Suprapubic skin (tissue), 4 donors: Measurements from ENCODE around the gene PARD6G. TPM values are rescaled to one million over a fixed set of nuclear protein-coding genes. Genes with fewer than 3 reads are reported as not detected.

Experiments
- DNase-seq, 2 donors: peaks; one replicate each; pipeline ENCODE4 v3.0.0-alpha.2; 2019; ENCODE audit warnings: low spot score in 2 of 2
- H3K27ac ChIP-seq: fragments of 200-600 bp; sonication (generic); one replicate; pipeline ENCODE4 v1.5.1; 2019
- H3K27me3 ChIP-seq: fragments of 200-600 bp; sonication (generic); one replicate; pipeline ENCODE4 v1.5.1; 2019
- H3K36me3 ChIP-seq: fragments of 200-600 bp; sonication (generic); one replicate; pipeline ENCODE4 v1.5.1; 2019
- H3K4me1 ChIP-seq: fragments of 200-600 bp; sonication (generic); one replicate; pipeline ENCODE4 v1.5.1; 2019
- H3K4me3 ChIP-seq: fragments of 200-600 bp; sonication (generic); one replicate; pipeline ENCODE4 v1.5.1; 2019; ENCODE audit warnings: mild to moderate bottlenecking
- H3K9me3 ChIP-seq: fragments of 200-600 bp; sonication (generic); one replicate; pipeline ENCODE4 v1.5.1; 2019
- EP300 ChIP-seq: sonication (generic); formaldehyde crosslinking; IDR thresholded peaks from one replicate; pipeline ENCODE4 v1.6.1; 2017; ENCODE audit warnings: antibody characterized with exemption
- POLR2A ChIP-seq, 2 donors: fragments of 450-650 bp; IDR thresholded peaks; one replicate each; pipeline ENCODE4 v1.6.1; 2017; ENCODE audit warnings: antibody characterized with exemption in 2 of 2, mild to moderate bottlenecking in 2 of 2, moderate library complexity in 2 of 2
- POLR2AphosphoS5 ChIP-seq, 3 donors: sonication (generic); formaldehyde crosslinking; IDR thresholded peaks; one replicate each; pipeline ENCODE4 v1.6.1; 2017; ENCODE audit warnings: antibody characterized with exemption in 3 of 3
- WGBS: methylation state at CpG from one replicate; pipeline ENCODE4 v1.1.5; 2018; 5-methylcytosine and 5-hydroxymethylcytosine counted together
- total RNA-seq, 4 donors: library from RNA; depleted of rRNA; stranded (reverse); fragments of >200 nt; gene quantifications; one replicate each; pipeline ENCODE4 v1.1.0, GENCODE V29; 2016
- TF ChIP-seq, protein P1 (sequence below), 2 donors: fragments of 200-600 bp in 1 of 2; fragments of 450-650 bp in 1 of 2; sonication (generic) in 1 of 2; IDR thresholded peaks; one replicate each; pipeline ENCODE4 v1.5.1; 2016 to 2019; ENCODE audit warnings: antibody characterized with exemption in 2 of 2, mild to moderate bottlenecking in 1 of 2, moderate library complexity in 1 of 2

Gene PARD6G
- total RNA-seq, 4 donors from 2014 or later, result 47.5 to 97.6 (median 82.2) TPM

DNA sequence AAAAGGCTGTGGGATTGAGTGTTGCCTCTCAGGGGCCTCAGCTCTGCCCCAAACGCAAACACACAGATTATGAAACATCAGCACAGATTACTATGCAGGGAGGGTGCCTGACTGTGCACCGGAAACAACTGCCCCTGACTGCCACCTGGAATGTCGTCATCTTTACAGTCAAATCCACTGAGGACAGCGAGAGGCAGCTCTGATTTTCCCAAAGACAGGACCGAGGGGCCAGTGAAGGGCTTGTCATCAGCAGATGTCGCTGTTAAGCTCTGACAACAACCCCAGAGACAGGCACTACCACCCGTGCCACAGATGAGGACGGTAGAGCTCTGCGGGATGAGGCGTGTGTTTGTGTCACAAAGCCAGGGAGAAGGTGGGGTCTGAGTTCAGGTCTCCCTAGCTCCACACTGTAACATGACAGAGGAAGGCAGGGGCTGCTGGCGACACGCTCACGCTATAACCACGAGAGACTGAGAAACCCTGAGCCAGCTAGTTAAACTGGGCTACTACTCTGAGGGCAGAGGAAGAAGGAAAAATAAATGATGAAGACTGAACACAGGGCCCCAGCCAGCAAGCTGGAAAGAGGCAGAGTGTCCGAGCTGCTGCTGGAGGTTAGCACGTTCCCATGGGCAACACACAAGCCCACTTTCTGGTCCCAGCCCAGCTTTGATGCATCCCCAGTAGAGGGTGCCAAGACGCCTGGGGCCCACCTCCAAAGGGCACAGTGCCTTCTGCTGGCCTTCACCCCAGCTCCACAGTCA is 47.0 kb downstream of the PARD6G start:
- H3K9me3 ChIP-seq, result no peaks in the 10 kb centered on the region
- H3K4me1 ChIP-seq, result peaks cover 37% of the 10 kb centered on the region
- no peak for DNase-seq
- H3K27ac ChIP-seq, result no peak overlapping the region
- H3K4me3 ChIP-seq, result no peak overlapping the region
- H3K36me3 ChIP-seq, result peaks cover 7% of the 10 kb centered on the region
- 80% methylated on average over 16 of the region's 17 CpGs for WGBS
- H3K27me3 ChIP-seq, result no peaks in the 10 kb centered on the region
- TF ChIP-seq POLR2AphosphoS5 (IDR thresholded peaks at IDR 0.05) (no peak), EP300 (no peak), POLR2A (IDR thresholded peaks at IDR 0.05) (no peak)
- TF ChIP-seq, protein P1, sequence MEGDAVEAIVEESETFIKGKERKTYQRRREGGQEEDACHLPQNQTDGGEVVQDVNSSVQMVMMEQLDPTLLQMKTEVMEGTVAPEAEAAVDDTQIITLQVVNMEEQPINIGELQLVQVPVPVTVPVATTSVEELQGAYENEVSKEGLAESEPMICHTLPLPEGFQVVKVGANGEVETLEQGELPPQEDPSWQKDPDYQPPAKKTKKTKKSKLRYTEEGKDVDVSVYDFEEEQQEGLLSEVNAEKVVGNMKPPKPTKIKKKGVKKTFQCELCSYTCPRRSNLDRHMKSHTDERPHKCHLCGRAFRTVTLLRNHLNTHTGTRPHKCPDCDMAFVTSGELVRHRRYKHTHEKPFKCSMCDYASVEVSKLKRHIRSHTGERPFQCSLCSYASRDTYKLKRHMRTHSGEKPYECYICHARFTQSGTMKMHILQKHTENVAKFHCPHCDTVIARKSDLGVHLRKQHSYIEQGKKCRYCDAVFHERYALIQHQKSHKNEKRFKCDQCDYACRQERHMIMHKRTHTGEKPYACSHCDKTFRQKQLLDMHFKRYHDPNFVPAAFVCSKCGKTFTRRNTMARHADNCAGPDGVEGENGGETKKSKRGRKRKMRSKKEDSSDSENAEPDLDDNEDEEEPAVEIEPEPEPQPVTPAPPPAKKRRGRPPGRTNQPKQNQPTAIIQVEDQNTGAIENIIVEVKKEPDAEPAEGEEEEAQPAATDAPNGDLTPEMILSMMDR (IDR thresholded peaks at IDR 0.05), result no peak

DNA sequence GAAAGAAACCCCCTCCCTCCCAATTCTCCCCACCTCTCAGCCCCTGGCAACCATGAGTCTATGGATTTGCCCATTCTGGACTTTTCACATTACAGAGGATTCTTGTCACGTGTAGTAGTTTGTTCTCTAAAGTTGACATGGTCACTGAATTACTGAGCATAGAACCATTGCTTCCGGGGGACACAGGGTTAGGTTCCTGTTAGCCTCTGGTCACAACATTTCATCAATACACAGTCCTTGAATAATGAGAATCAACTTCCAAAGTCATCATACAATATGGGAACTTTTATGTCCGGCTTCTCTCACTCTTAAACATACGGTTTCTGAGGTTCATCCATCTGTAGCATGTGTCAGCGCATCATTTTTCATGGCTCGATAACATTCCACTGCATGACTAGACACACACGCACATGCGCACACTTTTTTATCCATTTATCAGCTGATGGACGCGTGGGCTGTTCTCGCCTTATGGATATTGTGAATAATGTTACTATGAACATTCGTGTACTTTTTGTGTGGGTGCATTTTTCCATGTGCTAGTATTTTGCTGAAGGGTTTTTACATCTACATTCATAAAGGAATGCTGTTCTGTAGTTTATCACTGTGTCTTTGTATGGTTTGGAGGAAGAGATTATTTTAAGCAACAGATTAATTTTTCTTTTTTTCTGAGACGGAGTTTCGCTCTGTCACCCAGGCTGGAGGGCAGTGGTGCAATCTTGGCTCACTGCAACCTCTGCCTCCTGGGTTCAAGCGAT is 48.1 kb downstream of the PARD6G start:
- 80% methylated on average over 15 of the region's 15 CpGs for WGBS
- no peaks in the 10 kb centered on the region for H3K27me3 ChIP-seq
- DNase-seq, result no peak

DNA sequence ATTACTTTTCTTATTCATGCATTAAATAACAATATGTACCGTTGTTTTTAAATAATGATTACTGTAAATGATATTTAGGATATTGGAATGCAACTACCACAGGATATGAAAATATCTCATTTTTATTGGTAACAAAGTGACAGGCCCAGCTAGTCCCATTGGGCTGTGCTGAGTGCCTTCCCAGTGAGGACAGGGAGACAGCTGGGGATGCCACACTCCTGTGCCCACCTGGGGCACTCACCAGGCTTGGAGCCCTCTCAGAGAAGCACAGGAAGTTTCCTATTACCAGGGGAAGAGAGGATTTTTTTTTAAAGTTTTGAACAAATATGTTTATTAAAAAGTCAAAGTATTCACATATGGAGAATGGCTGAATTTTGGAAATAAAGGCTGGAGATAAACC is 48.9 kb downstream of the PARD6G start:
- Histone ChIP-seq H3K36me3 (peaks cover 7% of the 10 kb centered on the region), H3K9me3 (no peaks in the 10 kb centered on the region), H3K4me1 (peaks cover 37% of the 10 kb centered on the region), H3K4me3 (no peak overlapping the region), H3K27me3 (no peaks in the 10 kb centered on the region), H3K27ac (no peak overlapping the region)
- WGBS, result 72% methylated on average over 1 of the region's 1 CpG
- TF ChIP-seq EP300 (no peak), POLR2A (IDR thresholded peaks at IDR 0.05) (no peak), POLR2AphosphoS5 (IDR thresholded peaks at IDR 0.05) (no peak)
- TF ChIP-seq, protein P1 (IDR thresholded peaks at IDR 0.05), result no peak
- DNase-seq, result no peak

More for the DNA sequence above, 48.1 kb downstream of the PARD6G start:
- no peaks in the 10 kb centered on the region for H3K9me3 ChIP-seq
- TF ChIP-seq POLR2A (IDR thresholded peaks at IDR 0.05) (no peak), EP300 (no peak), POLR2AphosphoS5 (IDR thresholded peaks at IDR 0.05) (no peak)
- TF ChIP-seq, protein P1 (IDR thresholded peaks at IDR 0.05), result no peak
- H3K27ac ChIP-seq, result no peak overlapping the region
- peaks cover 37% of the 10 kb centered on the region for H3K4me1 ChIP-seq
- H3K4me3 ChIP-seq, result no peak overlapping the region
- H3K36me3 ChIP-seq, result peaks cover 7% of the 10 kb centered on the region

DNA sequence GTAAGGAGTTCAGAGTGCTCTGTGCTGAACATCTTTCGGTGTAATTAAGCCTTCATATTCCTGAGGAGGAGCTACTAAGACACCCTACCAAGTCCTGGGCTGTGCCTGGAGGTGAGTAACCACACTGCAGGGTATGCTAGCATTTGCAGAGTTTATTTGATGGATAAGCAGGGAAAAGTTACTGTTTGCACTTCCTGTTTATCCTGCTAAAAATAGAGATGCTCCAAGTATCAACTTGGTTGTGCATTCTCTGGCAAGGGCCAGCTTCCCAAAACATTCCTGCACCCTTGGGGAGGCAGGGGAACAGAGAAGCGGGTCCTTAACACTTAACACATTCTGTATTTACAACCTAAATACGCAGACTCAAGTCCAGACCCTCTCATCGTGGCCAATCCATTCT is 49.8 kb downstream of the PARD6G start:
- no peaks in the 10 kb centered on the region for H3K9me3 ChIP-seq
- TF ChIP-seq POLR2A (IDR thresholded peaks at IDR 0.05) (no peak), POLR2AphosphoS5 (IDR thresholded peaks at IDR 0.05) (no peak), EP300 (no peak)
- TF ChIP-seq, protein P1 (IDR thresholded peaks at IDR 0.05), result no peak
- peaks cover 7% of the 10 kb centered on the region for H3K36me3 ChIP-seq
- peak overlapping the region; percentile 46 for H3K27ac ChIP-seq
- whole genome bisulfite sequencing, result 67% methylated on average over 4 of the region's 4 CpGs
- H3K4me3 ChIP-seq, result no peak overlapping the region
- DNase-seq, result no peak
- H3K4me1 ChIP-seq, result peaks cover 35% of the 10 kb centered on the region
- H3K27me3 ChIP-seq, result no peaks in the 10 kb centered on the region
